GM23338 (cell line): ENCODE measurements around the gene AKAP8L. TPM values are rescaled to one million over a fixed set of nuclear protein-coding genes. Genes with fewer than 3 reads are reported as not detected.

Experiments
- ATAC-seq: fragments of 200-7000 bp; cut with Tn5 transposase; 3 replicates; pipeline ENCODE4 v1.9.1; 2020
- DNase-seq: peaks from one replicate; pipeline ENCODE4 v3.0.0-alpha.2; 2015; ENCODE audit warnings: low spot score
- H2AFZ ChIP-seq: fragments of 200-600 bp; sonication (generic); 2 replicates; pipeline ENCODE4 v1.8.0; 2016; ENCODE audit warnings: antibody characterized with exemption, mild to moderate bottlenecking, moderate library complexity
- H3F3A ChIP-seq: fragments of 200-600 bp; sonication (generic); replicated peaks from 2 replicates; pipeline ENCODE4 v1.8.0; 2017; ENCODE audit warnings: antibody characterized with exemption, mixed run types, low read depth
- H3K27ac ChIP-seq: fragments of 200-600 bp; sonication (generic); 2 replicates; pipeline ENCODE4 v1.6.1; 2016; ENCODE audit warnings: low read depth
- H3K27me3 ChIP-seq: fragments of 200-600 bp; sonication (generic); 2 replicates; pipeline ENCODE4 v1.8.0; 2016; ENCODE audit warnings: mild to moderate bottlenecking, mixed run types, moderate library complexity; ENCODE audit not compliant: insufficient read depth
- H3K36me3 ChIP-seq: fragments of 200-600 bp; sonication (generic); 2 replicates; pipeline ENCODE4 v1.8.0; 2016; ENCODE audit warnings: mild to moderate bottlenecking; ENCODE audit not compliant: insufficient read depth
- H3K4me1 ChIP-seq: fragments of 200-600 bp; sonication (generic); 2 replicates; pipeline ENCODE4 v1.8.0; 2016; ENCODE audit warnings: mild to moderate bottlenecking, moderate library complexity; ENCODE audit not compliant: insufficient read depth
- H3K4me2 ChIP-seq: fragments of 200-600 bp; sonication (generic); 2 replicates; pipeline ENCODE4 v1.7.1; 2017; ENCODE audit warnings: mixed run types
- H3K4me3 ChIP-seq: fragments of 200-600 bp; sonication (generic); 2 replicates; pipeline ENCODE4 v1.6.1; 2016; ENCODE audit warnings: mixed run types
- H3K79me2 ChIP-seq: fragments of 200-600 bp; sonication (generic); replicated peaks from 2 replicates; pipeline ENCODE4 v1.8.0; 2017; ENCODE audit warnings: mild to moderate bottlenecking; ENCODE audit not compliant: insufficient read depth
- H3K9me2 ChIP-seq: fragments of 200-600 bp; sonication (generic); 2 replicates; pipeline ENCODE4 v1.8.0; 2017; ENCODE audit not compliant: insufficient read depth
- H4K20me1 ChIP-seq: fragments of 200-600 bp; sonication (generic); replicated peaks from 2 replicates; pipeline ENCODE4 v1.8.0; 2017; ENCODE audit warnings: mild to moderate bottlenecking; ENCODE audit not compliant: insufficient read depth
- H3K27ac Mint-ChIP-seq: 2 replicates; pipeline ENCODE4 v1.8.0; 2020; ENCODE audit warnings: inconsistent platforms, mild to moderate bottlenecking, moderate library complexity, mixed read lengths
- H3K27me3 Mint-ChIP-seq: 3 replicates; pipeline ENCODE4 v1.8.0; 2022; ENCODE audit warnings: low read depth, mild to moderate bottlenecking, moderate library complexity, mixed read lengths, inconsistent platforms; ENCODE audit not compliant: insufficient read depth, poor library complexity
- H3K36me3 Mint-ChIP-seq: 3 replicates; pipeline ENCODE4 v1.8.0; 2021; ENCODE audit warnings: low read depth, mild to moderate bottlenecking, inconsistent platforms, moderate library complexity, mixed read lengths
- H3K4me1 Mint-ChIP-seq: 3 replicates; pipeline ENCODE4 v1.8.0; 2020; ENCODE audit warnings: mild to moderate bottlenecking, inconsistent platforms, mixed read lengths
- H3K4me3 Mint-ChIP-seq: 3 replicates; pipeline ENCODE4 v1.8.0; 2021; ENCODE audit warnings: moderate library complexity, mild to moderate bottlenecking, inconsistent platforms, mixed read lengths
- H3K9me3 Mint-ChIP-seq: 3 replicates; pipeline ENCODE4 v1.8.0; 2020; ENCODE audit warnings: moderate library complexity, mild to moderate bottlenecking, inconsistent platforms, mixed read lengths
- EZH2 ChIP-seq: fragments of 200-600 bp; sonication (generic); IDR thresholded peaks from one replicate; pipeline ENCODE4 v1.8.0; 2017; ENCODE audit warnings: antibody characterized with exemption, mild to moderate bottlenecking, low read depth; ENCODE audit not compliant: unreplicated experiment
- EZH2phosphoT487 ChIP-seq: fragments of 200-600 bp; sonication (generic); IDR thresholded peaks from one replicate; pipeline ENCODE4 v1.8.1; 2018; ENCODE audit warnings: antibody characterized with exemption; ENCODE audit not compliant: unreplicated experiment
- JUNB ChIP-seq: IDR thresholded peaks from one replicate; pipeline ENCODE4 v1.6.1; 2016; ENCODE audit warnings: antibody characterized with exemption; ENCODE audit not compliant: unreplicated experiment
- POLR2AphosphoS5 ChIP-seq: IDR thresholded peaks from 2 replicates; pipeline ENCODE4 v1.6.1; 2016; ENCODE audit warnings: antibody characterized with exemption, low read depth
- ZNF331 ChIP-seq: fragments of 250-450 bp; sonication (Bioruptor Pico); IDR thresholded peaks from 2 replicates; pipeline ENCODE4 v1.5.0; 2020; ENCODE audit warnings: low read depth, mild to moderate bottlenecking, moderate library complexity
- ZNF462 ChIP-seq: fragments of 250-450 bp; sonication (Bioruptor Pico); IDR thresholded peaks from 2 replicates; pipeline ENCODE4 v1.5.0; 2020; ENCODE audit warnings: mild to moderate bottlenecking, moderate library complexity
- polyA plus RNA-seq: library from polyadenylated mRNA; unstranded; fragments of >200 nt; fragmentation: Nextera tagmentation; extraction: Ambion mirVana; gene quantifications from 2 replicates; pipeline ENCODE4 v1.2.1, GENCODE V29; 2016
- total RNA-seq: library from RNA; depleted of rRNA; stranded (reverse); fragments of >200 nt; shearing (Covaris generic); gene quantifications from 2 replicates; pipeline ENCODE4 v1.2.3, GENCODE V29; 2014
- TF ChIP-seq, protein P1 (sequence below): IDR thresholded peaks from one replicate; pipeline ENCODE4 v1.6.1; 2018; ENCODE audit warnings: antibody characterized with exemption; ENCODE audit not compliant: unreplicated experiment

The AKAP8L gene
- total and polyA plus RNA-seq, 2 experiments from 2014 or later = 78.8 to 165 TPM

GRCh38 chr19:15464394-15465385 is 45.9 kb upstream of the AKAP8L start, which contains the start of gene RASAL3:
TSS of gene RASAL3 (minus strand) at chr19:15464544. CDS start at chr19:15464358, 186 bp downstream.
- Mint-ChIP-seq H3K36me3 (no peaks in the 10 kb centered on the region), H3K27me3 (peaks cover 38% of the 10 kb centered on the region), H3K4me3 (no peak within 1 kb of the TSS), H3K9me3 (peaks cover 6% of the 10 kb centered on the region; the same call in 1 of the 3 replicates), H3K4me1 (peaks cover 5% of the 10 kb centered on the region; the same call in 2 of the 3 replicates), H3K27ac (no peak within 1 kb of the TSS)
- TF ChIP-seq EZH2 (no peak), JUNB (no peak), EZH2phosphoT487 (no peak), ZNF462 (CRISPR knock-in tag) (no peak), ZNF331 (CRISPR knock-in tag) (no peak), POLR2AphosphoS5 (no peak)
- TF ChIP-seq, protein P1, sequence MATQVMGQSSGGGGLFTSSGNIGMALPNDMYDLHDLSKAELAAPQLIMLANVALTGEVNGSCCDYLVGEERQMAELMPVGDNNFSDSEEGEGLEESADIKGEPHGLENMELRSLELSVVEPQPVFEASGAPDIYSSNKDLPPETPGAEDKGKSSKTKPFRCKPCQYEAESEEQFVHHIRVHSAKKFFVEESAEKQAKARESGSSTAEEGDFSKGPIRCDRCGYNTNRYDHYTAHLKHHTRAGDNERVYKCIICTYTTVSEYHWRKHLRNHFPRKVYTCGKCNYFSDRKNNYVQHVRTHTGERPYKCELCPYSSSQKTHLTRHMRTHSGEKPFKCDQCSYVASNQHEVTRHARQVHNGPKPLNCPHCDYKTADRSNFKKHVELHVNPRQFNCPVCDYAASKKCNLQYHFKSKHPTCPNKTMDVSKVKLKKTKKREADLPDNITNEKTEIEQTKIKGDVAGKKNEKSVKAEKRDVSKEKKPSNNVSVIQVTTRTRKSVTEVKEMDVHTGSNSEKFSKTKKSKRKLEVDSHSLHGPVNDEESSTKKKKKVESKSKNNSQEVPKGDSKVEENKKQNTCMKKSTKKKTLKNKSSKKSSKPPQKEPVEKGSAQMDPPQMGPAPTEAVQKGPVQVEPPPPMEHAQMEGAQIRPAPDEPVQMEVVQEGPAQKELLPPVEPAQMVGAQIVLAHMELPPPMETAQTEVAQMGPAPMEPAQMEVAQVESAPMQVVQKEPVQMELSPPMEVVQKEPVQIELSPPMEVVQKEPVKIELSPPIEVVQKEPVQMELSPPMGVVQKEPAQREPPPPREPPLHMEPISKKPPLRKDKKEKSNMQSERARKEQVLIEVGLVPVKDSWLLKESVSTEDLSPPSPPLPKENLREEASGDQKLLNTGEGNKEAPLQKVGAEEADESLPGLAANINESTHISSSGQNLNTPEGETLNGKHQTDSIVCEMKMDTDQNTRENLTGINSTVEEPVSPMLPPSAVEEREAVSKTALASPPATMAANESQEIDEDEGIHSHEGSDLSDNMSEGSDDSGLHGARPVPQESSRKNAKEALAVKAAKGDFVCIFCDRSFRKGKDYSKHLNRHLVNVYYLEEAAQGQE = no peak
- no peaks in the 10 kb centered on the region for H4K20me1 ChIP-seq
- no peaks in the 10 kb centered on the region for H3K9me2 ChIP-seq
- DNase-seq (peak; percentile 49), ATAC-seq (peak; percentile 69)
- peak within 1 kb of the TSS; percentile 97 for H2AFZ ChIP-seq
- H3K4me2 ChIP-seq = peak within 1 kb of the TSS; percentile 74
- no peaks in the 10 kb centered on the region for H3K79me2 ChIP-seq
- H3K4me1 ChIP-seq = no peaks in the 10 kb centered on the region; the same call in 1 of the 2 replicates
- H3K27ac ChIP-seq = no peak within 1 kb of the TSS
- H3K4me3 ChIP-seq = peak within 1 kb of the TSS; percentile 50
- no peaks in the 10 kb centered on the region; the same call in 1 of the 2 replicates for H3F3A ChIP-seq
- peaks cover 57% of the 10 kb centered on the region for H3K27me3 ChIP-seq
- no peaks in the 10 kb centered on the region for H3K36me3 ChIP-seq
